ENCODE data around the gene TANGO6. TPM values are rescaled to one million over a fixed set of nuclear protein-coding genes. Genes with fewer than 3 reads are reported as not detected.
A peak's percentile ranks its signal among the peaks of the same experiment; 100 is the strongest.
"Not testable (repeated sequence)": the region's sequence is repeated elsewhere in the genome, so short reads cannot be mapped to it uniquely, and the experiment has no call there.

TANGO6 gene
- total RNA-seq, 1 donor: 22.4 TPM

- no peak for TF ChIP-seq CTCF (IDR thresholded peaks at IDR 0.05; ENCODE audit: insufficient read depth, low read length)
- no peak overlapping the region for H3K4me3 ChIP-seq (ENCODE audit: low read depth, low read length)
- DNase-seq (ENCODE audit: low read depth): peak; percentile 61
Measured at GRCh38 chr16:68985855-68986254, 142.5 kb downstream of the TANGO6 start.

GRCh38 chr16:68987734-68988457 lies 144.6 kb downstream of the TANGO6 start:
- no peak for TF ChIP-seq CTCF (IDR thresholded peaks at IDR 0.05; ENCODE audit: insufficient read depth, low read length)
- no peak overlapping the region for H3K4me3 ChIP-seq (ENCODE audit: low read depth, low read length)
- DNase-seq (ENCODE audit: low read depth): no peak

GRCh38 chr16:68990172-68990845 lies 147.0 kb downstream of the TANGO6 start:
- not testable (repeated sequence) for H3K4me3 ChIP-seq (ENCODE audit: low read depth, low read length); DNase-seq (ENCODE audit: low read depth)

- no peak for DNase-seq (ENCODE audit: low read depth)
- TF ChIP-seq CTCF (IDR thresholded peaks at IDR 0.05; ENCODE audit: insufficient read depth, low read length): no peak
- no peak overlapping the region for H3K4me3 ChIP-seq (ENCODE audit: low read depth, low read length)
Measured at GRCh38 chr16:68991075-68991474, 147.7 kb downstream of the TANGO6 start.

GRCh38 chr16:68992521-68992920 lies 149.2 kb downstream of the TANGO6 start:
- no peak for TF ChIP-seq CTCF (IDR thresholded peaks at IDR 0.05; ENCODE audit: insufficient read depth, low read length)
- peak; percentile 74 for DNase-seq (ENCODE audit: low read depth)
- H3K4me3 ChIP-seq (ENCODE audit: low read depth, low read length): no peak overlapping the region

- no peak overlapping the region for H3K4me3 ChIP-seq (ENCODE audit: low read depth, low read length)
- no peak for TF ChIP-seq CTCF (IDR thresholded peaks at IDR 0.05; ENCODE audit: insufficient read depth, low read length)
- DNase-seq (ENCODE audit: low read depth): peak; percentile 2
Measured at GRCh38 chr16:68993456-68993855, 150.1 kb downstream of the TANGO6 start.

- peak; percentile 92 for DNase-seq (ENCODE audit: low read depth)
- no peak overlapping the region for H3K4me3 ChIP-seq (ENCODE audit: low read depth, low read length)
- no peak for TF ChIP-seq CTCF (IDR thresholded peaks at IDR 0.05; ENCODE audit: insufficient read depth, low read length)
Measured at GRCh38 chr16:68993885-68994284, 150.6 kb downstream of the TANGO6 start.
